Measurements from ENCODE around the gene ADGRV1.

- no peak for TF ChIP-seq POLR2AphosphoS5 (IDR thresholded peaks at IDR 0.05; ENCODE audit: low read depth, low read length)
- no peak for TF ChIP-seq TAF1 (IDR thresholded peaks at IDR 0.05; ENCODE audit: borderline replicate concordance, low read depth, low read length)
These were observed 13.1 kb upstream of the ADGRV1 start for GRCh38 chr5:90545511-90545910.
